ENCODE data around the gene CELF5.

The CELF5 gene

GRCh38 chr19:3179739-3180293 is 44.6 kb upstream of the CELF5 start:
- DNase-seq (ENCODE audit: low read depth) = no peak
- no peak for TF ChIP-seq CTCF (conservative IDR thresholded peaks at IDR 0.05; ENCODE audit: low read depth, low read length)
- no peak overlapping the region for H3K4me3 ChIP-seq (ENCODE audit: low read length)

GRCh38 chr19:3183721-3184641 is 40.5 kb upstream of the CELF5 start:
- DNase-seq (ENCODE audit: low read depth) = no peak
- H3K4me3 ChIP-seq (ENCODE audit: low read length) = no peak overlapping the region
- no peak for TF ChIP-seq CTCF (conservative IDR thresholded peaks at IDR 0.05; ENCODE audit: low read depth, low read length)

DNA sequence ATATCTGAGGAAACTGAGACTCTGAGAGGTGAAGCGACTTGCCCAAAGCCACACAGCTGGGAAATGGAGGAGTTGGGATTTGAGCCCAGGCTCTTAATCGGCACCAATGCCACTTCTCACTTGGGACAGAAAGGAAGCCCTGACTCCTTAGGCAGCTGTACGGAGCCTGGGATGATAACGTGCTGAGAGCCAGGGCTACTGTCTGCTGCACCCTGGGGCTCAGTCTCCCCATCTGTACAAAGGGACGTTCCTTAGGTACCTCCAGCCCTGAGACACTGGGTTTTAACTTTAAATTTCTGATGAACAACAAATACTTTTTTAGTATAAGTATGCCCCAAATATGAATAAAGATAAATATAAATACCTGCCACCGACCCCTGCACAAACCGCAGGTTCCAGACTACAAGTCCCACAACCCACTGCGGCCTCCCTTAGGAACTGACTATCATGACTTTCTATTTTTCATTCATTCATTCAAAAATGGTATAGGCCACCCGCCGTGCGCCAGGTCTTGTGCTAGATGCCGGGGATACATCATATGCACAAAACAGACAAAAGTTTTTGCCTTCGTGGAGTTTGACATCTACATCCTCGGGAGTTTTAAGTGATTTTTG is 39.5 kb upstream of the CELF5 start:
- no peak for DNase-seq (ENCODE audit: low read depth)
- H3K4me3 ChIP-seq (ENCODE audit: low read length) = peak overlapping the region; percentile 68
- no peak for TF ChIP-seq CTCF (conservative IDR thresholded peaks at IDR 0.05; ENCODE audit: low read depth, low read length)

GRCh38 chr19:3185461-3186159 is 38.9 kb upstream of the CELF5 start, which contains the start of gene NCLN:
Gene NCLN (plus strand): TSS chr19:3185930. CDS start chr19:3186031, 101 bp downstream.
- no peak for TF ChIP-seq CTCF (conservative IDR thresholded peaks at IDR 0.05; ENCODE audit: low read depth, low read length)
- peak; percentile 80 for DNase-seq (ENCODE audit: low read depth)

GRCh38 chr19:3186160-3186688 is 38.2 kb upstream of the CELF5 start:
- no peak for TF ChIP-seq CTCF (conservative IDR thresholded peaks at IDR 0.05; ENCODE audit: low read depth, low read length)
- H3K4me3 ChIP-seq (ENCODE audit: low read length) = peak overlapping the region; percentile 82
- no peak for DNase-seq (ENCODE audit: low read depth)

More at GRCh38 chr19:3185461-3186159, 38.9 kb upstream of the CELF5 start, which contains the start of gene NCLN:
- peak within 1 kb of the TSS; percentile 82 for H3K4me3 ChIP-seq (ENCODE audit: low read length)

DNA sequence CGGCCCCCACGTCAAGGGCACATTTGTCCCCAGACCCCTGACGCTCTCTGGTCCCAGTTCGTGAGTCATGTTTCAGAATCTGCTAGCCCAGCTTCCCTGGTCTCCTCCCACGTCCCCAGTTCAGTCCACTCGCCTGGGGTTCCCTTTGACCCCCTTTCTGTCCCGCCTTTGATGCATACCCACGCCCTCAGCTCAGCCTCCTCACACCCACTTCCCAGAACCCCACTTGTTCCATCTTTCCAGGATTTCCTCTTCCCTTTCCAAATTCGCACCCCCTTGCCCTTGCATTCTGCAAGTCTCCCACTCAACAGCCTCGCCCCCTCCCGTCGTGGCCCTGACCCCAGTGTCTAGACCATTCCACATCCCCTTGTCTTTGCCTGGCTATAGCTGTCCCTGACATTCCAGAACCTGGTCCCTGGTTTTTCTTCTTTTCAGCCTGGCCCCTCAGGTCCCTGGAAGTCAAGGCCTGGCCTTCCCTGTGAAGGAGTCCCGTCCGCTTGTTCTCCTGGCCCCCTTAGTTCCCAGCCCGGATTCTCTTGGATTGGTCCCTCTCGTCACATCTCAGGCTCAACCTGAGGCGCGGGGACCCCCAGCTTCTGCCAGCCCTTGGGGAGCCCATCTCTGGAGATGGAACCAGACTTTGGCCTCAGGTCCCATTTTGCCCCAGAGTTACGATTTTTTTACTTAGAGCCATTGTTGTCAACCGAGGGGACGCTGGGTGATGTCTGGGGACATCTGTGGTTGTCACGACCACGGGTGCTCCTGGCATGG is 37.4 kb upstream of the CELF5 start:
- DNase-seq (ENCODE audit: low read depth) = no peak
- no peak for TF ChIP-seq CTCF (conservative IDR thresholded peaks at IDR 0.05; ENCODE audit: low read depth, low read length)
- H3K4me3 ChIP-seq (ENCODE audit: low read length) = peak overlapping the region; percentile 82

Data from retinal pigment epithelial cell (primary cell).